Activated CD4-positive, alpha-beta T cell treated with anti-CD3 and anti-CD28 coated beads for 24 hours (primary cell): ENCODE results near the gene ANKRD33B.
"Not testable (repeated sequence)": the region's sequence is repeated elsewhere in the genome, so short reads cannot be mapped to it uniquely, and the experiment has no call there.

Source experiments
- DNase-seq, 2 donors: peaks; one replicate each; pipeline ENCODE4 v3.0.0-alpha.2; 2020; ENCODE audit warnings: low read depth in 2 of 2

ANKRD33B gene

DNA sequence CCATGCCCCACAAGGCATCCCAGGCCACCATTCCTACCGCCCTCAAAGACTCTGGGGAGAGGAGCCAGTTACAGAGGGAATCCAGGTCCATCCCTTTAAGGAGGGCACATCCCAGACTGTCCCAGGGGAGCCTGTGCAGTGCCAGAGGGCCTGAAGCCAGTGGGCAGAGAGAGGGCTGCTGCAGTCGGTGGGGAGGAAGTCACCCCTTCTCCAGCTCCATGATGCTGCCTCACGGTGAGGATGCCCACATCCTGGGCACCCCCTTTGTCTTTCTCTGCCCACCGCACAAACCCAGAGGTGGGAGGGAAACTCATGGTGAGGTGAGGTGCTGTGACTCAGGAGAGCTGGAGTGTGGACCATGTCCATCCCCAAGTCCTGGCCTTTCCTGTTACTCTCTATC is 26.2 kb upstream of the ANKRD33B start:
- no peak for DNase-seq

DNA sequence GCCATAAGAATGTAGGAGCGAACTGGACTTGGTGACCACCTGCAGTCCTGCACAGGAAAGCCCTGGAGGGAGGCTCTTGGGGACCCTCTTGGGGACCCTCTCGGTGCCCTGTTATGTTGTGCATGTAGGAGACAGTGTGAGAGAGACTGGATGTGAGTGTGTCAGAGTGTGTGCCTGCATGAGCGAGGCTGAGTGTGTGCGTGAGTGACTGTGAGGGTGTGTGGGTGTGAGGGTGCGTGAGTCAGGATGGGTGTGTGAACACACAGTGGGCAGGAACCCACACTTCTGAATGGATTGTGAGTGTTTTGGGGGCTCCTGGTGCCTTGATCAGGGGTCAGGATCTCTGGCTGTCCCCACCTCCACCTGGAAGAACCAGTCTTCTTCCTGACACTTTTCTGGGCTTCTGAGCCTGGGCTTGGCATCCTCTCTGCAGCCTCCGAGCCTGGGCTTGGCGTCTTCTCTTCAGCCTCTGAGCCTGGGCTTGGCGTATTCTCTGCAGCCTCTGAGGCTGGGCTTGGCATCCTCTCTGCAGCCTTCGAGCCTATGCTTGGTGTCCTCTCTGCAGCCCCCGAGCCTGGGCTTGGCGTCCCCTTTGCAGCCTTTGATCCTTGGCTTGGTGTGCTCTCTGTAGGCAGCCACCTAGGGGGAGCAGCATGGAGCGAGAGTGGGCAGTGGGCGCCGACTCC is 25.6 kb upstream of the ANKRD33B start:
- DNase-seq, result no peak

GRCh38 chr5:10538789-10539686 is 24.8 kb upstream of the ANKRD33B start:
- DNase-seq, result no peak

DNA sequence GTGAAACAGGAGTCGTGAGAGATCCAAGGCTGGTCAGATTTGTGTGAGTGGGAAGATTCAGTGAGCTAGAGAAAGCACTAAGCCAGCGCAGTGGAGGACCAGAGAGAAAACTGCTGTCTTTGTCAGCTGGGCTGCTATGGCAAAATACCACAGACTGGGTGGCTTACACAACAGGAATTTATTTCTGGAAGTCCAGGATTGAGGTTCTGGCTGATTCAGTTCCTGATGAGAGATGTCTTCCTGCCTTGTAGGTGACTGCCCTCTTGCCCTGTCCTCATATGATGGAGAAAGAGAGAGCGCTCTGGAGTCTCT is 24.2 kb upstream of the ANKRD33B start:
- no peak for DNase-seq

GRCh38 chr5:10540036-10540544 is 23.8 kb upstream of the ANKRD33B start:
- no peak for DNase-seq

GRCh38 chr5:10540951-10541646 is 22.8 kb upstream of the ANKRD33B start:
- DNase-seq, result no peak

DNA sequence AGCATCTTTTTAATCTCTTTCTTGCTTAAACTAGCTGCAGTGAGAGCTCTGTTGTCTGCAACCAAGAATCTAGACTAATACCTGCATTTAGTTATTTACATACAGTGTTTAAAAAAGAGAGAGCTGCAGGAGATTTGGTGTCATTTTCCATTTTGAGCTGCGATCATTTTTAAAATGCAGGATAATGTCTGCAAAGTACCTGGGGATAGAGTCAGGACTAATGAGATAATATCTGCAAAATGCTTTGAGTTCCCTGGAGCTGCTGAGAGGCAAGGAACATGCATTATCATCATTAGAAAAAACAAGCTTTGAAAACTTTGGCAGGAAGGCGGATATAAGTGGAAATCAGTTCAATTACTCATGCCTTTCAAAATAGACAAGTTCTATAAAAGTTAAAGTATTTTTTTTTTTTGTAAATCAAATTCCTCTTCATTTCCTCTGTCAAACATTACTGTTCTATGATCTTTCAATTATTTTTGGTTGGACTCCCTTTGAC is 21.8 kb upstream of the ANKRD33B start:
- DNase-seq, result no peak

DNA sequence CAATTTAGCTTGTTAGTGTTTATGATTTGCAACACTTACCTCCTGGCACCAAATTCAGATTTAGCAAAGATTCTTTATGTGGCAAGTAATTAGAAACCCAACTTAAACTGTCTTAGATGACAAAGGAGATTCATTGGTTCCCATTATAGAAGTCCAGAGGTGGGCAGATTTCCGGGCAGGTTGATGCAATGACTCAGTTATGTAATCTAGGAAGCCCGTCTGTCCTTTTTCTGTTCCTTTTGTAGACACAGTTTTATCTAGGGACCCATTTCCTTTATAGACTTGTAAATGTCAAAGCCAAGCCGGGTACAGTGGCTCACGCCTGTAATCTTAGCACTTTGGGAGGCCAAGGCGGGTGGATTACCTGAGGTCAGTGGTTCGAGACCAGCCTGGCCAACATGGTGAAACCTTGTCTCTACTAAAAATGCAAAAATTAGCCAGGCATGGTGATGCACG is 20.3 kb upstream of the ANKRD33B start:
- DNase-seq, result no peak

DNA sequence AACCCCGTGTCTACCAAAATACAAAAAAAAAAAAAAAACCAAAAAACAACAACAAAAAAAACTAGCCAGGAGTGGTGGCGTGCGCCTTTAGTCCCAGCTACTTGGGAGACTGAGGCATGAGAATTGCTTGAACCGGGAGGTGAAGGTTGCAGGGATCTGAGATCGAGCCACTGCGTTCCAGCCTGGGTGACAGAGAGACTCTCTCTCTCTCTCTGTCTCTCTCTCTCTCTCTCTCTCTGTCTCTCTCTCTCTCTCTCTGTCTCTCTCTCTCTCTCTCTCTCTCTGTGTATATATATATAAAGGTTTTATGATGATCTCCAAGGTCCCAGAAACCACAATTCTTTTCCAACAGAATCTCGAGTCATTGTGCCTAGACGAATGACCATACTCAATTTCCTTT is 18.8 kb upstream of the ANKRD33B start:
- DNase-seq, result no peak

- no peak for DNase-seq
These were observed 17.7 kb upstream of the ANKRD33B start for GRCh38 chr5:10546186-10546585.

GRCh38 chr5:10548418-10549122 is 15.3 kb upstream of the ANKRD33B start:
- DNase-seq, result no peak

- not testable (repeated sequence) for DNase-seq
These were observed 14.8 kb upstream of the ANKRD33B start for GRCh38 chr5:10549123-10549514.

GRCh38 chr5:10550222-10550995 is 13.5 kb upstream of the ANKRD33B start:
- DNase-seq, result no peak

GRCh38 chr5:10551782-10552138 is 12.1 kb upstream of the ANKRD33B start:
- DNase-seq, result no peak

DNA sequence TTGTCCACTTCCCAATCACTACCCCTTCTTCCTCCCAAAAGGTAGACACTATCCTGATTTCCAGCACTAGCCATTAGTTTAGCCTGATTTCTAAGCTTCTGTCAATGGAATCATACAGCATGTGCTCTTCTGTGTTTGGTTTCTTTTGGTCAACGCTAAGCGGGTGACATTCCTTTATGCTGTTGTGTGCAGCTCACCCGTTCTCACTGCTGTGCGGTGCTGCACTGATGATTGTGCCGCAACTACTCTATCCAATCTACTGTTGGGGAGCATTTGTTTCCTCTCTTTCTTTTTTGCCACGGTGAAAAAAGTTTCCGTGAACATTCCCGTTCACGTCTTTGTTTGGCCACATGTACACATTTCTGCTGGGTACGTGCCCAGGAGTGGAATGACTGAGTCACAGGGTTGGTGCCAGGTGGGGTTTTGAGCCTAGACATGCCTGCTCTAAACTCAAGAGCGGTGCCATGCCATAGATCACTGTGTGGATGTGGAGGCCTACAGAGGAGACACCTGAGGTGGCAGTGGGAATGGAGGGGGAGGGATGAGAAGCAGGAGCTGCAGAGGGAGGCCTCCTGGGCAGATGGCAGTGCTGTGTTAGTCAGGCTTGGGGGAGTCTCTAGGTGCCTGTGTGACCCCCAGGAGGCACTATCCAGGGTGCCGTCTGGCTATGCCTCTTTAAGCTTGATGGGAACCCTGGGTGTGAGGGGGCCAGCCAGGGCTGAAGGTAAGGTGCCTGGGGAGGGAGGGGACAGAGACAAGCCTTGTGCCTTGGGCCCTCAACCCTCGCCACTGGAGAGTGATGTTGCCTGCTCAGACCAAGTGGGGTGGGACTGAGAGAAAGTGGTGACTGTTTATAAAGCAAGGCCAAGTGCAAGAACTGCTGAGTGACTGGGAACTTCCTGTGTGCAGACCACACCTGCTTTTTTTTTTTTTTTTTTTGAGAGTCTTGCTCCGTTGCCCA is 11.4 kb upstream of the ANKRD33B start:
- no peak for DNase-seq

- DNase-seq, result no peak
These were observed 10.4 kb upstream of the ANKRD33B start for GRCh38 chr5:10553476-10553875.

DNA sequence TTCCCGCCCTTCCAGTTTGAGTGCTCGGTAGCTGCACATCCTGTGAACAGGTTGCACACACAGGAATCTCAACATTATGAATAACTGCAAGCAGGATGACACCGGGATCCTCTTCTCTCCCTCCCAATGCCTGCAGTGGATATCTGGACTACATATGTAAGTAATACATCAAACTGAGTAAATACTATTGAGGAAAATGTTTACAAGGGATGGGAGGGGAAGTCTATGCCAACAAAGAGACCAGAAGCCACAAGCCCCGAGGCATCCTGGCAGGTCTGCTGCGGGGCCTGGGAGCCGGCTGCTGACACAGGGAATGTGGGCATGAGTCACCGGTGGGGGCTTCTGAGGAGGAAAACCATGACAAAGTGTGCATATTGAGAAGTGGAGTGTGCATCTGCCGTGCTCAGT is 8.6 kb upstream of the ANKRD33B start:
- DNase-seq, result no peak

GRCh38 chr5:10556289-10556807 is 7.5 kb upstream of the ANKRD33B start:
- DNase-seq, result no peak
